Measurements from ENCODE around the gene PAPOLB. TPM values are rescaled to one million over a fixed set of nuclear protein-coding genes. Genes with fewer than 3 reads are reported as not detected.

The PAPOLB gene
- total and polyA plus RNA-seq, 2 experiments from 2014 or later, result not detected

DNA sequence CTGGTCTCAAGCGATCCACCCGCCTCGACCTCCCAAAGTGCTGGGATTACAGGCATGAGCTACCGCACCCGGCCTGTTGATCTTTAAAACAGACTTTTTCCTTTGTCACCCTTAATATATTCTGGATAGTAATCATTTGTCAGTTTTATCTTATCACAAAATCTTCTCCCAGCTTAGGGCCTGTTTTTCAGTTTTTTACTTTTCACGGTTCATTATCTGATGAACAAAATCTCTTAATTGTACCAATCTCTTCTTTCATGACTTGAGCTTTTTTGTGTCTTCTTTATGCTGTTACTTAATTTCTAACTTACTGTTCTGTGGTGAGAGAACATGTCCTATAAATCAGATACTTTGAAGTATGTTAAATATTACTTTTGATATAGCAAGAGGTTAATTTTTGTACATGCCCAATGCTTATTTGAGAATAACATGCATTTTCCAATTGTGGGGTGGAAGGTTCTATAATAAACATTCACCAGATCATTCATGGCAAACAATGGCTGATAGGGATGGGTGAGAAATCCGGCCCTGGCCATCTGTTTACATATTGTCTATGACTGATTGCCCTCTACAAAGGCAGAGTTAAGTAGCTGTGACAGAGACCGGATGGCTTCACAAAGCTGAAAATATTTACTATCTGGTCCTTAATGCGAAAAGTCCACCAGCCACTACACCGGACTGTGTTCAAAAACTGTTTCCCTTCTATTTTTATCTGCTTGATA lies 5.3 kb downstream of the PAPOLB start:
- DNase-seq (ENCODE audit: low spot score), result no peak
- Histone ChIP-seq H3K36me3 (replicated peaks; ENCODE audit: insufficient read depth, low read depth) (no peaks in the 10 kb centered on the region), H3K4me3 (no peak overlapping the region), H3K9me2 (replicated peaks; ENCODE audit: insufficient read depth) (no peaks in the 10 kb centered on the region), H4K20me1 (ENCODE audit: insufficient read depth, poor library complexity, severe bottlenecking) (no peaks in the 10 kb centered on the region), H3K79me2 (no peaks in the 10 kb centered on the region), H3K4me1 (ENCODE audit: insufficient read depth) (no peaks in the 10 kb centered on the region), H3K27me3 (peaks cover 18% of the 10 kb centered on the region), H3K4me2 (no peak overlapping the region), H2AFZ (no peak overlapping the region), H3K27ac (no peak overlapping the region), H3K9me3 (ENCODE audit: low read depth) (no peaks in the 10 kb centered on the region)
- 36% methylated on average over 10 of the region's 10 CpGs for WGBS (ENCODE audit: low lambda C conversion rate, missing lambda C conversion rate)
- TF ChIP-seq EZH2 (IDR thresholded peaks at IDR 0.05; ENCODE audit: borderline replicate concordance) (no peak), EZH2phosphoT487 (IDR thresholded peaks at IDR 0.05; ENCODE audit: low read depth, severe bottlenecking, unreplicated experiment) (no peak)
- TF ChIP-seq, protein P1, sequence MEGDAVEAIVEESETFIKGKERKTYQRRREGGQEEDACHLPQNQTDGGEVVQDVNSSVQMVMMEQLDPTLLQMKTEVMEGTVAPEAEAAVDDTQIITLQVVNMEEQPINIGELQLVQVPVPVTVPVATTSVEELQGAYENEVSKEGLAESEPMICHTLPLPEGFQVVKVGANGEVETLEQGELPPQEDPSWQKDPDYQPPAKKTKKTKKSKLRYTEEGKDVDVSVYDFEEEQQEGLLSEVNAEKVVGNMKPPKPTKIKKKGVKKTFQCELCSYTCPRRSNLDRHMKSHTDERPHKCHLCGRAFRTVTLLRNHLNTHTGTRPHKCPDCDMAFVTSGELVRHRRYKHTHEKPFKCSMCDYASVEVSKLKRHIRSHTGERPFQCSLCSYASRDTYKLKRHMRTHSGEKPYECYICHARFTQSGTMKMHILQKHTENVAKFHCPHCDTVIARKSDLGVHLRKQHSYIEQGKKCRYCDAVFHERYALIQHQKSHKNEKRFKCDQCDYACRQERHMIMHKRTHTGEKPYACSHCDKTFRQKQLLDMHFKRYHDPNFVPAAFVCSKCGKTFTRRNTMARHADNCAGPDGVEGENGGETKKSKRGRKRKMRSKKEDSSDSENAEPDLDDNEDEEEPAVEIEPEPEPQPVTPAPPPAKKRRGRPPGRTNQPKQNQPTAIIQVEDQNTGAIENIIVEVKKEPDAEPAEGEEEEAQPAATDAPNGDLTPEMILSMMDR (IDR thresholded peaks at IDR 0.05; ENCODE audit: poor library complexity), result no peak

DNA sequence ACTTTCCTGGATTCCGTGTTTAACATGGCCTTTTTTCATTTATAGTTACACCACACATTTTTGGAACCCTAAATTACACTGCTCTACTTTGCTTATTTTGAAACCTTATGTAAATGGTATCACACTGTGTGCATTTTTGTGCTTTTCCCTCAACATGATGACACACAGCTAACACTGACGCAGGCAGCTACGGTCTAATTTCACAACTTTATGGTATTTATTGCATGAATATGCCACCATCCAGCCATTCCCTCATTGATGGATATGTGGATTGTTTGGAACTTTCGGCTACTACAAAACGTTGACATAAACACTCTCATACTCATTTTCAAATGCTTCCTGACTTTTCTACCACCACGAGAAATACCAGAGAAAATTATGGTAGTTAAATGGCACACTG lies 6.9 kb downstream of the PAPOLB start:
- Histone ChIP-seq H3K27me3 (peaks cover 11% of the 10 kb centered on the region), H3K36me3 (replicated peaks; ENCODE audit: insufficient read depth, low read depth) (no peaks in the 10 kb centered on the region), H3K9me3 (ENCODE audit: low read depth) (no peaks in the 10 kb centered on the region), H3K4me1 (ENCODE audit: insufficient read depth) (no peaks in the 10 kb centered on the region), H3K27ac (no peak overlapping the region), H3K4me2 (no peak overlapping the region), H3K4me3 (no peak overlapping the region), H3K9me2 (replicated peaks; ENCODE audit: insufficient read depth) (no peaks in the 10 kb centered on the region), H3K79me2 (no peaks in the 10 kb centered on the region), H4K20me1 (ENCODE audit: insufficient read depth, poor library complexity, severe bottlenecking) (no peaks in the 10 kb centered on the region), H2AFZ (no peak overlapping the region)
- no peak for TF ChIP-seq EZH2 (IDR thresholded peaks at IDR 0.05; ENCODE audit: borderline replicate concordance)
- TF ChIP-seq EZH2phosphoT487 (IDR thresholded peaks at IDR 0.05; ENCODE audit: low read depth, severe bottlenecking, unreplicated experiment), result no peak
- TF ChIP-seq, protein P1 (IDR thresholded peaks at IDR 0.05; ENCODE audit: poor library complexity), result no peak
- no peak for DNase-seq (ENCODE audit: low spot score)
- WGBS (ENCODE audit: low lambda C conversion rate, missing lambda C conversion rate), result 90% methylated on average over 6 of the region's 6 CpGs

DNA sequence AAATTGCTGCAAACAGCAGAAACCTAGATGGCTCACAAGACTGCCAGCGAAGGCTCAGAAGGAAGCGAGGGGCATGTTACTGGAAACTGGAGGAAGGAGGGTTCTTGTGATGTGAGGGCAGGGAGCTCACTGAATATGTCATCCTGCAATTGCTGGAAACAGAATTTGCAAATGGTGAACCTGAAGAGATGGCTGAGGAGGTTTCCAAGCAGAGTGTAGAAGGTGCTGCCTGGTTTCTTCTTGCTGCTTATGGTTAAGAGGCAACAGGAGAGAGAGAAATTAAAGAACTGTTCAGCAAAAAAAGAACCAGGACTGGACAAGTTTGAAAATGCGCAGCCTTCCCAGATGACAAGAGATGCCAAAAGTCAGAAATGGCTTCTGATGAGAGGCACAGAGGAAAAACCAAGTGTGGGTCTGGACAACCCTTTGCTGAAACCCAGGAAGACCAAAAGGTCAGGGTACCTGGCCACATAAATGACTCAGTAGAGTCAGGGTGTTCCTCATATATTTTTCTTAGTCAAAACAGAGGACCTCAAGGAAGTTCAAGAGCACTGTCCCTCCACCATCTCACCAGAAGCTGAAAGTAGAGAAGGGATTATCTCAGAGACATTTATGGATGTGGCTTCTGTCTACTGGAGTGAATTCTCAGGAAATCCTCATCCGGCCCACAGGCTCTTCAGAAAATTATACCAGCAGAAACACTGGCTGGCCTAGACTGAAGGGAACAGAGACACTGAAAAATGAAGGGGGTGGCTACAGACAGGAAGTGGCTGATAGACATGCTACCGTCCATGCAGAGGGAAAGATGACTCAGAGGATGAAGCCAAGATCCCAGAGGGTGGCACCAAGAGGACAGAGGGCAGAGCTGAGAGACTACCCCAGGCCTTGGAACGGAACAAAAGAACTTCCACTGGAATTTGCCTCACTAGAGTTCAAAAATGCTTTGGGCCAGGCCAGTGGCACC lies 10.1 kb downstream of the PAPOLB start:
- H3K36me3 ChIP-seq (replicated peaks; ENCODE audit: insufficient read depth, low read depth), result no peaks in the 10 kb centered on the region
- H3K27me3 ChIP-seq, result no peaks in the 10 kb centered on the region
- H3K4me2 ChIP-seq, result no peak overlapping the region
- H3K4me1 ChIP-seq (ENCODE audit: insufficient read depth), result no peaks in the 10 kb centered on the region
- no peak overlapping the region for H3K4me3 ChIP-seq
- TF ChIP-seq EZH2 (IDR thresholded peaks at IDR 0.05; ENCODE audit: borderline replicate concordance), result no peak
- TF ChIP-seq, protein P1 (IDR thresholded peaks at IDR 0.05; ENCODE audit: poor library complexity), result no peak
- no peak for TF ChIP-seq EZH2phosphoT487 (IDR thresholded peaks at IDR 0.05; ENCODE audit: low read depth, severe bottlenecking, unreplicated experiment)
- H3K9me3 ChIP-seq (ENCODE audit: low read depth), result no peaks in the 10 kb centered on the region
- H3K9me2 ChIP-seq (replicated peaks; ENCODE audit: insufficient read depth), result no peaks in the 10 kb centered on the region
- H3K79me2 ChIP-seq, result no peaks in the 10 kb centered on the region
- DNase-seq (ENCODE audit: low spot score), result no peak
- 80% methylated on average over 6 of the region's 6 CpGs for WGBS (ENCODE audit: low lambda C conversion rate, missing lambda C conversion rate)
- H4K20me1 ChIP-seq (ENCODE audit: insufficient read depth, poor library complexity, severe bottlenecking), result no peaks in the 10 kb centered on the region
- H3K27ac ChIP-seq, result no peak overlapping the region
- no peak overlapping the region for H2AFZ ChIP-seq
